ENCODE data around the gene JMJD6. TPM values are rescaled to one million over a fixed set of nuclear protein-coding genes. Genes with fewer than 3 reads are reported as not detected.

The JMJD6 gene
- 10 to 100 TPM; 36.6 to 37.8 TPM for total RNA-seq
- 10 to 100 TPM; 10.2 to 34.2 (median 14.4) TPM for polyA plus RNA-seq
- total RNA-seq, result 54.7 to 186 (median 58.1) reads per million in 6 experiments

GRCh38 chr17:76726231-76726775 is at the start of gene JMJD6:
Gene JMJD6 (minus strand): TSS chr17:76726606. CDS start chr17:76726475, 131 bp downstream.
- Mint-ChIP-seq H3K27ac (peak within 1 kb of the TSS; percentile 91 to 99 (median 98)), H3K4me1 (peaks cover 13 to 75% (median 59%) of the 10 kb centered on the region in 4 donors), H3K9me3 (no peaks in the 10 kb centered on the region), H3K4me3 (peak within 1 kb of the TSS; percentile 91 to 99 (median 97)), H3K36me3 (peaks cover 0 to 70% (median 15%) of the 10 kb centered on the region in 3 donors), H3K27me3 (no peaks in the 10 kb centered on the region)
- ATAC-seq (peak; percentile 81 to 85), DNase-seq (peak in 5 of 10 donors; percentile 91 to 97 (median 94))
- POLR2A ChIA-PET, result interaction anchor here (0.6 to 9.3 kb wide), 11 partner anchors 9 to 416 kb away, joined by 3 to 184 read pairs (median 6); partner anchors contain the start of genes MFSD11, PRPSAP1 and SRSF2

GRCh38 chr17:76775021-76775600 is 48.7 kb upstream of the JMJD6 start:
- ATAC-seq (no peak), DNase-seq (no peak)
- H3K9me3 Mint-ChIP-seq, result no peaks in the 10 kb centered on the region
- H3K27ac Mint-ChIP-seq, result peak overlapping the region in 6 of 10 donors; percentile 32 to 77 (median 67)
- H3K4me1 Mint-ChIP-seq, result peaks cover 17 to 31% (median 19%) of the 10 kb centered on the region in 4 donors
- POLR2A ChIA-PET, result no interaction called here
- peak overlapping the region in 1 of 10 donors; percentile 14 for H3K4me3 Mint-ChIP-seq
- H3K36me3 Mint-ChIP-seq, result peaks cover 0 to 59% (median 40%) of the 10 kb centered on the region in 3 donors
- H3K27me3 Mint-ChIP-seq, result no peaks in the 10 kb centered on the region

- Mint-ChIP-seq H3K4me1 (peaks cover 14 to 31% (median 19%) of the 10 kb centered on the region in 4 donors), H3K36me3 (peaks cover 0 to 54% (median 45%) of the 10 kb centered on the region in 3 donors), H3K27ac (peak overlapping the region; percentile 85 to 99 (median 91)), H3K4me3 (peak overlapping the region; percentile 13 to 94 (median 79)), H3K9me3 (no peaks in the 10 kb centered on the region), H3K27me3 (no peaks in the 10 kb centered on the region)
- POLR2A ChIA-PET, result interaction anchor here (0.7 to 2.7 kb wide), 8 partner anchors 20 to 56 kb away, joined by 3 to 26 read pairs (median 4); partner anchors contain the start of genes METTL23, MFSD11 and SRSF2
- ATAC-seq (peak; percentile 86 to 90), DNase-seq (peak in 9 of 10 donors; percentile 14 to 73 (median 41))
Measured at GRCh38 chr17:76772842-76773525, 46.6 kb upstream of the JMJD6 start.

GRCh38 chr17:76758570-76758969 is 32.2 kb upstream of the JMJD6 start:
- H3K27me3 Mint-ChIP-seq, result no peaks in the 10 kb centered on the region
- POLR2A ChIA-PET, result interaction anchor here (0.6 to 1.1 kb wide), 5 partner anchors 21 to 36 kb away, joined by 3 to 8 read pairs (median 3); partner anchors contain the start of gene MFSD11
- no peak overlapping the region for H3K27ac Mint-ChIP-seq
- no peaks in the 10 kb centered on the region for H3K9me3 Mint-ChIP-seq
- peaks cover 4 to 8% (median 7%) of the 10 kb centered on the region in 4 donors for H3K4me1 Mint-ChIP-seq
- no peak for ATAC-seq
- no peak overlapping the region for H3K4me3 Mint-ChIP-seq
- peaks cover 0 to 2% (median 0%) of the 10 kb centered on the region in 3 donors for H3K36me3 Mint-ChIP-seq
- no peak for DNase-seq

- Mint-ChIP-seq H3K4me1 (peaks cover 12 to 21% (median 19%) of the 10 kb centered on the region in 4 donors), H3K27ac (peak overlapping the region in 2 of 10 donors; percentile 70 to 75), H3K4me3 (no peak overlapping the region), H3K27me3 (no peaks in the 10 kb centered on the region), H3K9me3 (no peaks in the 10 kb centered on the region), H3K36me3 (peaks cover 0 to 2% (median 0%) of the 10 kb centered on the region in 3 donors)
- POLR2A ChIA-PET, result interaction anchor here (6.6 kb wide), 1 partner anchor 20 kb away, joined by 109 read pairs; the partner anchor contains the start of genes MFSD11 and SRSF2
- DNase-seq, result no peak
- ATAC-seq, result no peak
Measured at GRCh38 chr17:76757256-76757655, 30.9 kb upstream of the JMJD6 start.

- H3K4me3 Mint-ChIP-seq, result no peak overlapping the region
- POLR2A ChIA-PET, result interaction anchor here (1.2 to 6.6 kb wide), 2 partner anchors 18 to 29 kb away, joined by 3 to 109 read pairs; partner anchors contain the start of genes JMJD6, METTL23, MFSD11 and SRSF2
- H3K36me3 Mint-ChIP-seq, result peaks cover 0 to 2% (median 0%) of the 10 kb centered on the region in 3 donors
- peaks cover 14 to 25% (median 24%) of the 10 kb centered on the region in 4 donors for H3K4me1 Mint-ChIP-seq
- peak overlapping the region in 5 of 10 donors; percentile 19 to 99 (median 63) for H3K27ac Mint-ChIP-seq
- H3K9me3 Mint-ChIP-seq, result no peaks in the 10 kb centered on the region
- ATAC-seq (no peak), DNase-seq (no peak)
- no peaks in the 10 kb centered on the region for H3K27me3 Mint-ChIP-seq
Measured at GRCh38 chr17:76755285-76755684, 28.9 kb upstream of the JMJD6 start.

GRCh38 chr17:76753061-76753961 is 26.9 kb upstream of the JMJD6 start:
- Mint-ChIP-seq H3K27ac (peak overlapping the region; percentile 90 to 100 (median 99)), H3K4me3 (peak overlapping the region; percentile 84 to 96 (median 90)), H3K9me3 (no peaks in the 10 kb centered on the region), H3K4me1 (peaks cover 14 to 25% (median 24%) of the 10 kb centered on the region in 4 donors), H3K36me3 (peaks cover 0 to 15% (median 0%) of the 10 kb centered on the region in 3 donors), H3K27me3 (no peaks in the 10 kb centered on the region)
- peak; percentile 90 to 94 for ATAC-seq
- DNase-seq, result peak in 9 of 10 donors; percentile 23 to 92 (median 71)
- POLR2A ChIA-PET, result interaction anchor here (0.6 to 6.6 kb wide), 13 partner anchors 9 to 1742 kb away, joined by 3 to 109 read pairs (median 4); partner anchors contain the start of genes JMJD6, METTL23, MFSD11 and SEC14L1

- H3K9me3 Mint-ChIP-seq, result no peaks in the 10 kb centered on the region
- POLR2A ChIA-PET, result interaction anchor here (0.6 to 6.6 kb wide), 7 partner anchors 14 to 560 kb away, joined by 3 to 109 read pairs (median 8); partner anchors contain the start of genes JMJD6, METTL23, MFSD11 and SEC14L1
- peaks cover 12 to 25% (median 24%) of the 10 kb centered on the region in 4 donors for H3K4me1 Mint-ChIP-seq
- no peaks in the 10 kb centered on the region for H3K27me3 Mint-ChIP-seq
- DNase-seq (peak in 4 of 10 donors; percentile 8 to 67 (median 32)), ATAC-seq (peak in 1 of 2 donors; percentile 59)
- H3K27ac Mint-ChIP-seq, result peak overlapping the region; percentile 90 to 100 (median 99)
- H3K4me3 Mint-ChIP-seq, result peak overlapping the region in 9 of 10 donors; percentile 37 to 84 (median 67)
- peaks cover 0 to 21% (median 0%) of the 10 kb centered on the region in 3 donors for H3K36me3 Mint-ChIP-seq
Measured at GRCh38 chr17:76752006-76752405, 25.6 kb upstream of the JMJD6 start.

GRCh38 chr17:76751416-76751993 is 25.1 kb upstream of the JMJD6 start:
- POLR2A ChIA-PET, result interaction anchor here (0.7 to 6.6 kb wide), 4 partner anchors 14 to 24 kb away, joined by 4 to 109 read pairs (median 16); partner anchors contain the start of genes JMJD6, METTL23, MFSD11 and SRSF2
- Mint-ChIP-seq H3K27ac (peak overlapping the region in 7 of 10 donors; percentile 72 to 100 (median 99)), H3K27me3 (no peaks in the 10 kb centered on the region), H3K4me1 (peaks cover 12 to 25% (median 24%) of the 10 kb centered on the region in 4 donors), H3K9me3 (no peaks in the 10 kb centered on the region), H3K4me3 (peak overlapping the region in 1 of 10 donors; percentile 75), H3K36me3 (peaks cover 0 to 26% (median 4%) of the 10 kb centered on the region in 3 donors)
- ATAC-seq (no peak), DNase-seq (no peak)

- Mint-ChIP-seq H3K4me3 (no peak overlapping the region), H3K27me3 (no peaks in the 10 kb centered on the region), H3K27ac (peak overlapping the region in 2 of 10 donors; percentile 20 to 59), H3K36me3 (peaks cover 0 to 53% (median 21%) of the 10 kb centered on the region in 3 donors), H3K4me1 (peaks cover 11 to 20% (median 18%) of the 10 kb centered on the region in 4 donors), H3K9me3 (no peaks in the 10 kb centered on the region)
- ATAC-seq (no peak), DNase-seq (no peak)
- POLR2A ChIA-PET, result interaction anchor here (0.7 to 3.8 kb wide), 5 partner anchors 11 to 1116 kb away, joined by 3 to 27 read pairs (median 3); partner anchors contain the start of genes MFSD11 and SRSF2
Measured at GRCh38 chr17:76748657-76749056, 22.3 kb upstream of the JMJD6 start.

All from naive thymus-derived CD8-positive, alpha-beta T cell (primary cell).